AG09309 (cell line): ENCODE results near the gene FAM53A.

Experiments used
- DNase-seq: peaks from one replicate; pipeline ENCODE4 v3.0.0-alpha.2; 2010; ENCODE audit warnings: low read depth
- H3K4me3 ChIP-seq: 2 replicates; pipeline ENCODE4 v1.5.1; 2011; ENCODE audit warnings: mild to moderate bottlenecking, low read depth, low read length, moderate library complexity; ENCODE audit not compliant: control insufficient read depth
- TF ChIP-seq, protein P1 (sequence below): IDR thresholded peaks from 2 replicates; pipeline ENCODE4 v1.5.1; 2011; ENCODE audit warnings: mild to moderate bottlenecking, low read depth, low read length, inconsistent platforms; ENCODE audit not compliant: insufficient read depth, control insufficient read depth; ENCODE audit errors: missing control alignments

The FAM53A gene

DNA sequence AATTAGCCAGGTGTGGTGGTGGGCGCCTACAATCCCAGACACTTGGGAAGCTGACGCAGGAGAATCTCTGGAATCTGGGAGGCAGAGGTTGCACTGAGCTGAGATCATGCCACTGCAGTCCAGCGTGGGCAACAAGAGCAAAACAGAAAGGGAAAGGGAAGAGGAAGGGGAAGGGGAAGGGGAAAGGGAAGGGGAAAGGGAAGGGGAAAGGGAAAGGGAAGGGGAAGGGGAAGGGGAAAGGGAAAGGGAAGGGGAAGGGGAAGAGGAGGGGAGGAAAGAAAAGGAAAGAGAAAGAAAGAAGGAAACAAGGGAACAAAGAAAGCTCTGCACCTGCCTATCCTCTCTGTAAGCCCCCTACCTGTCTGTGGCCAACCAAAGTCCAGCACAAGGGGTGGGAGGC lies 35.2 kb downstream of the FAM53A start:
- no peak for DNase-seq
- no peak overlapping the region for H3K4me3 ChIP-seq
- TF ChIP-seq, protein P1, sequence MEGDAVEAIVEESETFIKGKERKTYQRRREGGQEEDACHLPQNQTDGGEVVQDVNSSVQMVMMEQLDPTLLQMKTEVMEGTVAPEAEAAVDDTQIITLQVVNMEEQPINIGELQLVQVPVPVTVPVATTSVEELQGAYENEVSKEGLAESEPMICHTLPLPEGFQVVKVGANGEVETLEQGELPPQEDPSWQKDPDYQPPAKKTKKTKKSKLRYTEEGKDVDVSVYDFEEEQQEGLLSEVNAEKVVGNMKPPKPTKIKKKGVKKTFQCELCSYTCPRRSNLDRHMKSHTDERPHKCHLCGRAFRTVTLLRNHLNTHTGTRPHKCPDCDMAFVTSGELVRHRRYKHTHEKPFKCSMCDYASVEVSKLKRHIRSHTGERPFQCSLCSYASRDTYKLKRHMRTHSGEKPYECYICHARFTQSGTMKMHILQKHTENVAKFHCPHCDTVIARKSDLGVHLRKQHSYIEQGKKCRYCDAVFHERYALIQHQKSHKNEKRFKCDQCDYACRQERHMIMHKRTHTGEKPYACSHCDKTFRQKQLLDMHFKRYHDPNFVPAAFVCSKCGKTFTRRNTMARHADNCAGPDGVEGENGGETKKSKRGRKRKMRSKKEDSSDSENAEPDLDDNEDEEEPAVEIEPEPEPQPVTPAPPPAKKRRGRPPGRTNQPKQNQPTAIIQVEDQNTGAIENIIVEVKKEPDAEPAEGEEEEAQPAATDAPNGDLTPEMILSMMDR, result no peak

DNA sequence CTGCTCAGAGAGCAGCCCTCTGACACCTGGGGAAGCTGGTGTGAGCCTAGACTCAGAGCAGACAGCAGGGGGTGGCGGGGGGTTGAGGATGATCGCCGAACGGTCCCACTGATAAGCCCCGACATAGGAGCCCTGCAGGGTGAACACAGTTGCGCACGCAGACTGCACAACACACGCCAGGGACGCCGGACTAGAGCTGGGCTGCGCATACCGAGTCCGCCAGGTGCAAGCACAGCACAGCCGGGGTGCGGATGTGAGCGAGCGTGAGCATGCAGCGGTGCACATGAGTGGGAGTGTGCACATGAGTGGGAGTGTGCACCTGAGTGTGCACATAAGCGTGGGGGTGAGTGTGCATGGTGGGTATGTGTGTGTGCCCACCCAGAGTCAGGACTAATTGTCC lies 36.7 kb downstream of the FAM53A start:
- TF ChIP-seq, protein P1, result no peak
- no peak for DNase-seq
- no peak overlapping the region for H3K4me3 ChIP-seq

DNA sequence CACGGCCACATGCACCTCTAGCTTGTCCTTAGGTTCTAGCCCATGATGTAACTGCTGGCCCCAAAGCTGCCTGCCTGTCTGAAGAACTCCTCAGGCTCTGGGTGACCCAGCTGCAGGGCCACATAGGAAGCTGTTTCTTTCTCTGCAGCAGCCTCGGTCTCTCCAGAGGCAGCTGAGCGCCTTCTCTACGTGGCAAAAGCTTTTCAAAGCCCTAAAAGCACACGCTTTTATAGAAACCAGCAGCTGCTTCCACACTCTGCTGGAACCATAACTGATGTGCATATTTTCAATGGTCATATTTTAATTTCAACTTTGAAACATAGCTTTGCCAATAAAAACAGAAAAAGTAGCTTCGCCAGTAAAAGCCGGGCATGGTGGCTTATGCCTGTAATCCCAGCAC lies 37.4 kb downstream of the FAM53A start:
- TF ChIP-seq, protein P1, result no peak
- DNase-seq, result no peak
- H3K4me3 ChIP-seq, result no peak overlapping the region

DNA sequence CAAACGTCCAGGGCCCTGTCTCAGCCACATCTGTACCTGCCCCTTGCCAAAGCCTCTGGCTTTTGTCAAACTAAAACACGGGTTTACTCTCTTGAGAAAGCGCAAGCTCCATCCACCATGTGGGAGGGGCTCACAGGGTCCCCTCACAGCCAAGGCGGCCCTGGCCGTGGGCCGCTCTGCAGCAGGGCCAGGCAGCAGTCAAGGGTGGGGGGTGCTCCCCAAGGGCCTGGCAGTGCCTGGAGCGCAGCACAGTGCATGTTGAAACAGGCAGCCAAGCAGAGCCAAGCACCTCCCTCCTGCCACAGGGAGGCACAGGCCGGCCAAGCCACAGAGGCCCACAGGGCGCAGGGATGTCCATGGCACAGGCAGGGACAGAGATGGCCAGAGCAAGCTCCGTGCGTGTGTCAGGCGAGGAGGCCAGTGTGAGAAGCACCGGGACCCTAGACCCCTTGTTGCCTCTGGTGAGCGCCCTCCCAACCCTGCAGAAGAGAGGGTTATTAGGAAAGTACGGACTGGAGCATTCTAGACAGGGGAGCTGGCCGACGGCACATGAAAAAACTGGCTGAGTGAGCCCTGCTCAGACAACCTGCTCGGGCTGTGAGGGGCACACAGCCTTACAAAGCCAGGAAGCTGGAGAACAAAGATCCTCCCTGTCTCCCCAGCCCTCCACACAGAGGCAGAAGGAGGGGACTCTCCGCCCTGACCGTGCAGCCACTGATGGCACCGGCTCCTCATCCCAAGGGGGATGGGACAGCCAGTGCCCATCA lies 39.0 kb downstream of the FAM53A start:
- no peak for DNase-seq
- TF ChIP-seq, protein P1, result no peak
- no peak overlapping the region; the same call in 1 of the 2 replicates for H3K4me3 ChIP-seq

DNA sequence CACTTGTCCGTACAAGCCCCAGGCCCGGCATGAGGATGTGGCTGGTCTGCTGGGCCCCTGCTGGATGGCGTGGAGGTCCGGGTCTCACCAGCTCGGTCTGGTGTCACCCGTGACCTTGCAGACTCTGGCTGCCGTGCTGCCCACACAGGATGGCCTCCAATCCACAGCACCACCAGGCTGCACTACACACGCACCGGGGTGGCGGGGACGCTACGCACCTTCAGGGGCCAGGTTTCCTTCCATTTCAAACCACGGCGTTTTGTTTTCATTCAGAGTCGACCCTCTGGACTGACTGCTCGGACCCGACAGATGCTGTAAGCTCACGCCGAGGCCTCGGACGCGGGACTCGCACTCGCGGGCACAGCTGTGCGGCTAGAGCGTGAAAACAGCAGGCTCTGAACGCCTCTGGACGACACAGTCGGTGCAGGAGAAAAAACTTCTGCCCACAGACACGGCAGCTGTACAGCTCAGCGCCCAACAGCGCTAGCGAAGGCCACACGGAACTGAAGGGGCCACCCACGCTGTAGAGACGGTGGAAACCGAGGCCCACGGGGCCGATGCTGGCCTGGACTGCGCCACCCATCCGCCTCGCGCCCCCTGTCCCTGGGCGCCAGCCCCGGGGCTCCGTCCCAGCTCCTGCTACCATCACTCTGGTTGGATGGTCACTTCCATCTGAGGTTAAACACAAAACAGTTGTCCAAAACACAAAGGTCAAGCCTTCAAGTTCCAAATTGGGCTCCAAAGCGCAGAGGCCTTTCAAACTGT lies 40.0 kb downstream of the FAM53A start:
- TF ChIP-seq, protein P1, result no peak
- no peak overlapping the region for H3K4me3 ChIP-seq
- DNase-seq, result no peak

DNA sequence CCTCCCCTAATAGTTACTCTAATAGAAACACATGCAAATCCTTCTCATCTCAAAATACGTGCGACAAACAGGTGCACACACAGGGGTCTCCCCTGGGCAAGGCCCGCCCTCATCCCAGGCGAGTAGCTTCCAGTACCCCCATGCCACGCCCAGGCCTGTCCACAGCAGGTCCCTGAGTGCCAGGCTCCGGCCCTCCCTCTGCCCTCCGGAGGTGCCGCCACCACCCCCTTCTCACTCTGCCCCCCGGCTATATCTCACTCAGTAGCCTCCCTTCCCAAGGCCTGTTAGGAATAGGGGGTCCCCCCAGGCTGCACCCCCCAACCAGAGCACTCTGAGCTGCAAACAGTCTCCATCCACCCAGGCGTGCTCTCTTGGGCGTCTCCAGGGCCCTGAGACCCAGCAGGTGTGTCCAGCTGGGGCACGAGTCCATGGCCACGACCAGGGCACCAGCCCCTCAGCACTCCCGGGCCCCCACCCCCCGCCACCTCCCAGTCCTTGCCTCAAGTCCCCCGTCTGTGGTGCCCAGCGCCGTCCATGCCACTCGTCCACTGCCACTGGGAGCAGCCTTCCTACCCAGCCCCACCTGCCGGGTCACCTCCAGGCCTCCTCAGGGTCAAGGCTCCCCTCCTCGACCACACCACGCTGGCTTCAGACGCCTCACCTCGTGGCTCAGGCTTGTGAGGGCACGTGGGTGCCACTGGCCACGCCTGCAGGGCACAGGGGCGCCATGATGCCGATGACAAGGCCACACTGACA lies 41.7 kb downstream of the FAM53A start:
- no peak for DNase-seq
- H3K4me3 ChIP-seq, result no peak overlapping the region
- TF ChIP-seq, protein P1, result no peak
